Measurements from ENCODE around the gene ANGEL2. TPM values are rescaled to one million over a fixed set of nuclear protein-coding genes. Genes with fewer than 3 reads are reported as not detected.

ANGEL2 gene
- total RNA-seq, 1 donor from 2014 or later = 36.8 TPM

GRCh38 chr1:212960932-212961331 lies 54.7 kb downstream of the ANGEL2 start:
- no peak for DNase-seq (ENCODE audit: low read depth)
- Histone ChIP-seq H3K4me3 (ENCODE audit: low read depth, low read length) (no peak overlapping the region), H3K36me3 (ENCODE audit: control insufficient read depth, insufficient read depth, low read length) (no peaks in the 10 kb centered on the region), H3K27me3 (ENCODE audit: control insufficient read depth, insufficient read depth, low read length) (no peaks in the 10 kb centered on the region)
- TF ChIP-seq CTCF (IDR thresholded peaks at IDR 0.05; ENCODE audit: insufficient read depth, low read length, poor library complexity, severe bottlenecking) = no peak

- no peak for DNase-seq (ENCODE audit: low read depth)
- Histone ChIP-seq H3K27me3 (ENCODE audit: control insufficient read depth, insufficient read depth, low read length) (no peaks in the 10 kb centered on the region), H3K4me3 (ENCODE audit: low read depth, low read length) (no peak overlapping the region), H3K36me3 (ENCODE audit: control insufficient read depth, insufficient read depth, low read length) (no peaks in the 10 kb centered on the region)
- no peak for TF ChIP-seq CTCF (IDR thresholded peaks at IDR 0.05; ENCODE audit: insufficient read depth, low read length, poor library complexity, severe bottlenecking)
These were observed 56.1 kb downstream of the ANGEL2 start for GRCh38 chr1:212959266-212960220.

GRCh38 chr1:212958175-212958574 lies 57.5 kb downstream of the ANGEL2 start:
- Histone ChIP-seq H3K36me3 (ENCODE audit: control insufficient read depth, insufficient read depth, low read length) (no peaks in the 10 kb centered on the region), H3K4me3 (ENCODE audit: low read depth, low read length) (no peak overlapping the region), H3K27me3 (ENCODE audit: control insufficient read depth, insufficient read depth, low read length) (no peaks in the 10 kb centered on the region)
- DNase-seq (ENCODE audit: low read depth) = no peak
- TF ChIP-seq CTCF (IDR thresholded peaks at IDR 0.05; ENCODE audit: insufficient read depth, low read length, poor library complexity, severe bottlenecking) = no peak

- no peak for TF ChIP-seq CTCF (IDR thresholded peaks at IDR 0.05; ENCODE audit: insufficient read depth, low read length, poor library complexity, severe bottlenecking)
- Histone ChIP-seq H3K36me3 (ENCODE audit: control insufficient read depth, insufficient read depth, low read length) (no peaks in the 10 kb centered on the region), H3K27me3 (ENCODE audit: control insufficient read depth, insufficient read depth, low read length) (no peaks in the 10 kb centered on the region), H3K4me3 (ENCODE audit: low read depth, low read length) (no peak overlapping the region)
- no peak for DNase-seq (ENCODE audit: low read depth)
These were observed 58.1 kb downstream of the ANGEL2 start for GRCh38 chr1:212957546-212957945.

GRCh38 chr1:212955961-212956620 lies 59.6 kb downstream of the ANGEL2 start:
- no peak for TF ChIP-seq CTCF (IDR thresholded peaks at IDR 0.05; ENCODE audit: insufficient read depth, low read length, poor library complexity, severe bottlenecking)
- peaks cover 6% of the 10 kb centered on the region for H3K27me3 ChIP-seq (ENCODE audit: control insufficient read depth, insufficient read depth, low read length)

More at GRCh38 chr1:212955961-212956620, 59.6 kb downstream of the ANGEL2 start:
- Histone ChIP-seq H3K36me3 (ENCODE audit: control insufficient read depth, insufficient read depth, low read length) (no peaks in the 10 kb centered on the region), H3K4me3 (ENCODE audit: low read depth, low read length) (no peak overlapping the region)
- DNase-seq (ENCODE audit: low read depth) = no peak
